Measurements from ENCODE around the gene PGBD5. TPM values are rescaled to one million over a fixed set of nuclear protein-coding genes. Genes with fewer than 3 reads are reported as not detected.

Gene PGBD5
- total and polyA plus RNA-seq, 2 of the 13 experiments (the other 11 are each of a cell fraction or from before 2014, with no cell fraction given) = 0.04 to 0.13 TPM

DNA sequence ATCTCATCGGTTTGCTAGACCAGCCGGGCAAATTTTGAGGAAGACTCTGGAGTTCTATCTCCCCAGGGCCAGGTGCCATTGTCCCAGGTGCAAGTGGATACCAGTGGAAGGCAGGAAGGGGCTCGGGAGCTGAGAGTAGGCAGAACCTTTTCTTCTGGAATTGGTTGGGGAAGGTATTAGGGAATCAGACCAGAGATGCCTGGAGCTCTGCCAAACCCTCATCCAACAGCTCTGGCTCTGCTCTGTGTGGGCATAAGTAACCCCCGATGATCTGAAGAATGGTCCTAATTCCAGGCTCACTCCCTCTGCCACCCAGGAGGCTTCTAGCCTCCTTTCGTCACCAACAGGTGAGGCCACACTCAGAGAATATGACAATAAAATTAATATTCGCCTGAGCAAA lies 69.9 kb downstream of the PGBD5 start:
- in situ Hi-C loops (cut with HindIII; ENCODE audit: extremely low pct_ligation_motif_present, low pct_unique_long_range_greater_than_20kb) (no loop called here), intact Hi-C loops (cut with micrococcal nuclease; ENCODE audit: unreplicated experiment) (no loop called here)
- H3K9ac ChIP-seq (ENCODE audit: insufficient read depth, low read depth, low read length) = no peak overlapping the region
- CTCF ChIA-PET (ENCODE audit: low intra/inter-chr PET ratio, low total read pairs) = no interaction called here
- H3K79me2 ChIP-seq (ENCODE audit: insufficient read depth, low read length) = no peaks in the 10 kb centered on the region
- H2AFZ ChIP-seq (ENCODE audit: low read length) = no peak overlapping the region
- no peaks in the 10 kb centered on the region for H3K36me3 ChIP-seq (replicated peaks in 1 of 2; ENCODE audit: control insufficient read depth in 1 of 2, insufficient read depth in 2 of 2, low read length in 2 of 2)
- H3K4me1 ChIP-seq (ENCODE audit: insufficient read depth, low read length) = no peaks in the 10 kb centered on the region
- no peak for FAIRE-seq
- POLR2A ChIA-PET = no interaction called here
- H3K27ac ChIP-seq (ENCODE audit: extremely low read length, insufficient read depth, low read length) = no peak overlapping the region
- peaks cover 0 to 11% of the 10 kb centered on the region in 2 experiments; a peak in 3 of 5 replicates for H3K27me3 ChIP-seq (ENCODE audit: control insufficient read depth in 1 of 2, insufficient read depth in 2 of 2, low read length in 2 of 2)
- WGBS (ENCODE audit: low lambda C conversion rate) = 30% methylated on average over 4 of the region's 6 CpGs
- H3K4me2 ChIP-seq (ENCODE audit: low read depth, low read length) = no peak overlapping the region
- no peak for DNase-seq (ENCODE audit: low spot score)
- TF ChIP-seq, protein P1, sequence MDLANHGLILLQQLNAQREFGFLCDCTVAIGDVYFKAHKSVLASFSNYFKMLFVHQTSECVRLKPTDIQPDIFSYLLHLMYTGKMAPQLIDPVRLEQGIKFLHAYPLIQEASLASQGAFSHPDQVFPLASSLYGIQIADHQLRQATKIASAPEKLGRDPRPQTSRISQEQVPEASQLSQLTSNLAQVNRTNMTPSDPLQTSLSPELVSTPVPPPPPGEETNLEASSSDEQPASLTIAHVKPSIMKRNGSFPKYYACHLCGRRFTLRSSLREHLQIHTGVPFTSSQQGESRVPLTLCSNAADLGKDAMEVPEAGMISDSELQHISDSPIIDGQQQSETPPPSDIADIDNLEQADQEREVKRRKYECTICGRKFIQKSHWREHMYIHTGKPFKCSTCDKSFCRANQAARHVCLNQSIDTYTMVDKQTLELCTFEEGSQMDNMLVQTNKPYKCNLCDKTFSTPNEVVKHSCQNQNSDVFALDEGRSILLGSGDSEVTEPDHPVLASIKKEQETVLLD (CRISPR knock-in tag; IDR thresholded peaks at IDR 0.05; ENCODE audit: low read depth) = no peak
- no peak for TF ChIP-seq HOXA9 (CRISPR knock-in tag; IDR thresholded peaks at IDR 0.05; ENCODE audit: borderline replicate concordance)
- TF ChIP-seq NFIB (CRISPR knock-in tag; IDR thresholded peaks at IDR 0.05; ENCODE audit: borderline replicate concordance) = no peak
- TF ChIP-seq, protein P2, sequence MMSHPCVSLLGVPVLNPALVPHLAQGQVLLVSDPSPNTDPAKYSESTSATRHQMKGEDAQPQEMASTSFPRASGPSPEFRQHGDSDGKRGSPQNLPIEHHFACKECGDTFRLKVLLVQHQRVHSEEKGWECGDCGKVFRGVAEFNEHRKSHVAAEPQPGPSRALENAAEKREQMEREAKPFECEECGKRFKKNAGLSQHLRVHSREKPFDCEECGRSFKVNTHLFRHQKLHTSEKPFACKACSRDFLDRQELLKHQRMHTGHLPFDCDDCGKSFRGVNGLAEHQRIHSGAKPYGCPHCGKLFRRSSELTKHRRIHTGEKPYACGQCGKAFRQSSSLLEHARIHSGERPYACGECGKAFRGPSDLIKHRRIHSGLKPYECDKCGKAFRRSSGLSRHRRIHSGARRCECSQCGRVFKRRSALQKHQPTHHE (CRISPR knock-in tag; IDR thresholded peaks at IDR 0.05; ENCODE audit: borderline replicate concordance) = no peak
- TF ChIP-seq, protein P3, sequence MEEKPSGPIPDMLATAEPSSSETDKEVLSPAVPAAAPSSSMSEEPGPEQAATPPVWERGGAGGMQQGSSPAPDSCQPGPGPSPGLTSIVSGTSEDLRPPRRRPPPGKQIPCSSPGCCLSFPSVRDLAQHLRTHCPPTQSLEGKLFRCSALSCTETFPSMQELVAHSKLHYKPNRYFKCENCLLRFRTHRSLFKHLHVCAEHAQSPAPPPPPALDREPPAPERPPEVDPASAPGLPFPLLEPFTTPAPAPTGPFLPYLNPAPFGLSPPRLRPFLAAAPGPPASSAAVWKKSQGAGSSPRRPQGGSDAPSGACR (CRISPR knock-in tag; IDR thresholded peaks at IDR 0.05) = no peak
- TF ChIP-seq, protein P4, sequence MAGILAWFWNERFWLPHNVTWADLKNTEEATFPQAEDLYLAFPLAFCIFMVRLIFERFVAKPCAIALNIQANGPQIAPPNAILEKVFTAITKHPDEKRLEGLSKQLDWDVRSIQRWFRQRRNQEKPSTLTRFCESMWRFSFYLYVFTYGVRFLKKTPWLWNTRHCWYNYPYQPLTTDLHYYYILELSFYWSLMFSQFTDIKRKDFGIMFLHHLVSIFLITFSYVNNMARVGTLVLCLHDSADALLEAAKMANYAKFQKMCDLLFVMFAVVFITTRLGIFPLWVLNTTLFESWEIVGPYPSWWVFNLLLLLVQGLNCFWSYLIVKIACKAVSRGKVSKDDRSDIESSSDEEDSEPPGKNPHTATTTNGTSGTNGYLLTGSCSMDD (CRISPR knock-in tag; IDR thresholded peaks at IDR 0.05) = no peak
- TF ChIP-seq ELF3 (CRISPR knock-in tag; IDR thresholded peaks at IDR 0.05) = no peak
- no peak for TF ChIP-seq TBL1XR1 (IDR thresholded peaks at IDR 0.05; ENCODE audit: borderline replicate concordance, low read length, partially characterized antibody)
- TF ChIP-seq NFKBIZ (CRISPR knock-in tag; IDR thresholded peaks at IDR 0.05) = no peak
- no peak for TF ChIP-seq ZNF547 (CRISPR knock-in tag; IDR thresholded peaks at IDR 0.05)
- TF ChIP-seq AGO1 (IDR thresholded peaks at IDR 0.05; ENCODE audit: low read depth, low read length, poor library complexity, severe bottlenecking) = no peak
- TF ChIP-seq ZNF790 (CRISPR knock-in tag; IDR thresholded peaks at IDR 0.05; ENCODE audit: borderline replicate concordance) = no peak
- no peak for TF ChIP-seq SOX5 (CRISPR knock-in tag; IDR thresholded peaks at IDR 0.05; ENCODE audit: borderline replicate concordance)
- no peak for TF ChIP-seq YY1 (IDR thresholded peaks at IDR 0.05; ENCODE audit: insufficient read depth, insufficient replicate concordance, low read depth, low read length)
- no peak for TF ChIP-seq ZBTB7B (CRISPR knock-in tag; IDR thresholded peaks at IDR 0.05)
- no peak for TF ChIP-seq POLR2A (IDR thresholded peaks at IDR 0.05; ENCODE audit: insufficient read depth in 1 of 2, low read depth in 2 of 2, low read length in 2 of 2)
- ATAC-seq = no peak
- no TSS peak for BruUV-seq (replicated peaks)
- H4K20me1 ChIP-seq (ENCODE audit: insufficient read depth, low read length) = no peaks in the 10 kb centered on the region
- no peaks in the 10 kb centered on the region for H3K9me3 ChIP-seq (ENCODE audit: low read length)
- no peak overlapping the region for H3K4me3 ChIP-seq (replicated peaks in 1 of 3; ENCODE audit: insufficient read depth in 1 of 3, low read depth in 2 of 3, low read length in 3 of 3)
